RWPE2 (cell line): Measurements from ENCODE around the gene ABCA2.

Experiments used
- ATAC-seq: fragments of 200-7000 bp; cut with Tn5 transposase; 3 replicates; pipeline ENCODE4 v1.9.1; 2021; ENCODE audit warnings: low read depth
- DNase-seq: peaks from one replicate; pipeline ENCODE4 v3.0.0-alpha.2; 2020; ENCODE audit warnings: low spot score
- H3K27ac ChIP-seq: fragments of 450-650 bp; 2 replicates; pipeline ENCODE4 v1.5.1; 2017; ENCODE audit warnings: mild to moderate bottlenecking; ENCODE audit not compliant: poor library complexity, severe bottlenecking
- H3K27me3 ChIP-seq: fragments of 250-450 bp; sonication (Bioruptor Pico); 2 replicates; pipeline ENCODE4 v1.5.1; 2021; ENCODE audit warnings: mild to moderate bottlenecking, moderate library complexity; ENCODE audit not compliant: insufficient read depth, poor library complexity, severe bottlenecking
- H3K36me3 ChIP-seq: fragments of 250-450 bp; sonication (Bioruptor Pico); 2 replicates; pipeline ENCODE4 v1.5.1; 2020; ENCODE audit warnings: low read depth, mild to moderate bottlenecking, moderate library complexity
- H3K4me1 ChIP-seq: fragments of 250-450 bp; sonication (Bioruptor Pico); 2 replicates; pipeline ENCODE4 v1.5.1; 2021; ENCODE audit warnings: mild to moderate bottlenecking, moderate library complexity; ENCODE audit not compliant: insufficient read depth, poor library complexity, severe bottlenecking
- H3K4me3 ChIP-seq: fragments of 250-450 bp; sonication (Bioruptor Pico); 2 replicates; pipeline ENCODE4 v1.5.1; 2021; ENCODE audit warnings: mild to moderate bottlenecking, moderate library complexity; ENCODE audit not compliant: severe bottlenecking
- H3K9me3 ChIP-seq: fragments of 250-450 bp; sonication (Bioruptor Pico); 2 replicates; pipeline ENCODE4 v1.5.1; 2021; ENCODE audit warnings: mild to moderate bottlenecking, moderate library complexity; ENCODE audit not compliant: severe bottlenecking
- TF ChIP-seq, protein P1 (sequence below): fragments of 450-650 bp; IDR thresholded peaks from one replicate; pipeline ENCODE4 v1.5.1; 2017; ENCODE audit warnings: mild to moderate bottlenecking, moderate library complexity; ENCODE audit not compliant: poor library complexity, severe bottlenecking

The ABCA2 gene

DNA sequence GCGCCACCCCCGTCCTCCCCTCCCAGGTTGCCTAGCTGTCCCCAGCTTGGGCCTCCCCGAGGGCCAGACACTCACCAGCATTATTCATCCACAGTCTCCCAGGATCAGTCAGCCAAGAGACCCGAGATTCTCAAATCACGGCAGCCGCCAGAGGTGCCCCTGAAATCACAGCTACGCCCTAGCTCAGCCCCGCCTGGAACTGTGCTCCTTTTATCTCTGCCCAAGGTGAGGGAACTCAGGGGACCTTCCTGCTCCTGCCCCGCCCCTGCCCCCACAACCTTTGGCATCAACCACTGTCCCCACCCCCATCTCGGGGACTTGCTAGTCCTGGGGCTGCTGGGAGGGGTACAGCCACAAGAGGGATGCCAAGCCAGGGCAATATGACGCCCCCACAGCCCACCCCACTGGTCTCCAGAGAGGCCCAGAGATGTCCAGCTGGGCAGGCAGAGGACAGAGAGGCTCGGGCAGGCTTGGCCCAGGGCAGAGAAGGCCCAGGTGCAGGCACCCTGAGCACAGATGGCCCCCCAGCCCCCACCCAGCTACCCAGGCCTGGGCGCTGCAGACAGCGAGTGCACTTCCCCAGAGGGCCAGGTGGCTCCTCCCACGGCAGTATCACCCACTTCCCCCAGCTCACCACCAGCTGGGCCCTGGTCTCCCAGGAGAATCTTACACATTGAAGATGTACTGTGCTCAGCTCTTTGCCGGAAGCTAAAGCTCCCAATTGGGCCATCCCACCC is 4.0 kb upstream of the ABCA2 start, which contains the start of gene FUT7:
TSS of gene FUT7 (minus strand) at position 185 of the 737 bp plus-strand sequence. CDS start at position 88, 97 bp downstream.
- Histone ChIP-seq H3K4me1 (peaks cover 4% of the 10 kb centered on the region), H3K4me3 (no peak within 1 kb of the TSS), H3K36me3 (no peaks in the 10 kb centered on the region), H3K27me3 (no peaks in the 10 kb centered on the region), H3K9me3 (no peaks in the 10 kb centered on the region), H3K27ac (no peak within 1 kb of the TSS)
- ATAC-seq, result no peak
- DNase-seq, result no peak
- TF ChIP-seq, protein P1, sequence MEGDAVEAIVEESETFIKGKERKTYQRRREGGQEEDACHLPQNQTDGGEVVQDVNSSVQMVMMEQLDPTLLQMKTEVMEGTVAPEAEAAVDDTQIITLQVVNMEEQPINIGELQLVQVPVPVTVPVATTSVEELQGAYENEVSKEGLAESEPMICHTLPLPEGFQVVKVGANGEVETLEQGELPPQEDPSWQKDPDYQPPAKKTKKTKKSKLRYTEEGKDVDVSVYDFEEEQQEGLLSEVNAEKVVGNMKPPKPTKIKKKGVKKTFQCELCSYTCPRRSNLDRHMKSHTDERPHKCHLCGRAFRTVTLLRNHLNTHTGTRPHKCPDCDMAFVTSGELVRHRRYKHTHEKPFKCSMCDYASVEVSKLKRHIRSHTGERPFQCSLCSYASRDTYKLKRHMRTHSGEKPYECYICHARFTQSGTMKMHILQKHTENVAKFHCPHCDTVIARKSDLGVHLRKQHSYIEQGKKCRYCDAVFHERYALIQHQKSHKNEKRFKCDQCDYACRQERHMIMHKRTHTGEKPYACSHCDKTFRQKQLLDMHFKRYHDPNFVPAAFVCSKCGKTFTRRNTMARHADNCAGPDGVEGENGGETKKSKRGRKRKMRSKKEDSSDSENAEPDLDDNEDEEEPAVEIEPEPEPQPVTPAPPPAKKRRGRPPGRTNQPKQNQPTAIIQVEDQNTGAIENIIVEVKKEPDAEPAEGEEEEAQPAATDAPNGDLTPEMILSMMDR, result no peak

DNA sequence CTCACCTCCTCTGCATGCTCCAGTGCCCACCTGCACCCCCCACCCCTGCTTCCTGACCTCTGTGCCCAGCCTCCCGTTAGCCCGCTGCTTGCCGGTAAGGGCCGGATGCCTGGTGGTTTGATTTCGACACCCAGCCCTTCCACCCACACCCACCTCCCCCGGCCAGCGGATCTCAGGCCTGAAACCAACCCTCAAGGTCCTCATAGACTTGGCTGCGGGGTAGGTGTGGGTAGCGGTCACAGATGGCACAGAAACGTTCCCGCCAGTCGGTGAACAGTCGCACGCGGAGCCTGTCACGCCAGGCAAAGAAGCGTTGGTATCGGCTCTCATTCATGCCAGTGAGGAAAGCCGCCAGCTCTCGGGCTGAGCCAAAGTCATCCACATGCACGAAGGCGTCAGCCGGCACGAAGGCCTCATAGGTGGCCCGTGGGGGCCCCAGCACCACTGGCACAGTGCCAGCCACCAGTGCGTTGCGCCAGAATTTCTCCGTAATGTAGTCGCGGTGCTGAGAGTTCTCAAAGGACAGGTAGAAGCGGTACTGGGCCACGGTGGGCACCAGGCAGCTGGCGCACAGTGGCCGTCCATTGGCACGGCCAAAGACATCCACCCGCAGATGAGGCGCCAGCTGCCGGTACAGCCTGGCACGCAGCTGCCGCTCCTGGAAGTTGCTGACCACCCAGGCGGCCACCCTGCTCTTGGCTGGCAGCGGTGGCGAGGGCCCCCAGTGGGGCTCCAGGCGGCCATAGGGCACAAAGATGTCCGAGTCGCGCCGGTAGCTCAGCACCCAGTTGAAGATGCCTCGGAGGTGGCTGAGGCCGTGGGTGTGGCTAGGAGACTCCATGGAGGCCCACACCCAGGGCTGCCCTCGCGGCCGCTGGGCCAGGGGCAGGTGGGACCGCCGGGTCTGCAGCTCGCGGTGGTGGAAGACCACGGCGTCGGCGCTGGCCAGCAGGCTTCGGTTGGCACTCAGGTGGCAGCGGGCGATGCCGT is 2.8 kb upstream of the ABCA2 start:
- Histone ChIP-seq H3K4me1 (peaks cover 4% of the 10 kb centered on the region), H3K9me3 (no peaks in the 10 kb centered on the region), H3K4me3 (no peak overlapping the region), H3K27me3 (no peaks in the 10 kb centered on the region), H3K36me3 (no peaks in the 10 kb centered on the region), H3K27ac (no peak overlapping the region)
- TF ChIP-seq, protein P1, result no peak
- DNase-seq (no peak), ATAC-seq (no peak)

DNA sequence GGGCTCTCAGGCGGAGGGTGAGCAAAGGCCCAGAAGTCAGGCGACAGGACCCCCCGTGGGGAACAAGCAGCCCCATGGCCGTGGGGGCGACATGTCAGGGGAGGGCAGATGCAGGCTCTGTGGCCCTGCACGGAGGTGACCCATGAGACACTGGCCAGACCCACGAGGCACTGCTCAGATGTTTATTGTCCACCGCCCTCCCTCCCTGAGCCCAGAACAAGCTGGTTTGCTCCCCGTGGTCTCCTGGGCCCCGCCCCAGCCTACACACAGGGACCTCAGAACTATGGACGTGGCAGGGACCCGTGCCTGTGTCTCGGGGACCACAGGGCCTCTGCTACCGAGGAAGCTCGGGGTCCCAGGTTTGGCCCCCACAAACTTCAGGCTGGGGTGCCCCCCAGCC is 2.0 kb upstream of the ABCA2 start:
- H3K4me1 ChIP-seq, result peaks cover 4% of the 10 kb centered on the region
- no peaks in the 10 kb centered on the region for H3K36me3 ChIP-seq
- DNase-seq, result no peak
- TF ChIP-seq, protein P1, result no peak
- no peaks in the 10 kb centered on the region for H3K27me3 ChIP-seq
- no peak overlapping the region for H3K4me3 ChIP-seq
- H3K27ac ChIP-seq, result no peak overlapping the region
- ATAC-seq, result no peak
- H3K9me3 ChIP-seq, result no peaks in the 10 kb centered on the region

DNA sequence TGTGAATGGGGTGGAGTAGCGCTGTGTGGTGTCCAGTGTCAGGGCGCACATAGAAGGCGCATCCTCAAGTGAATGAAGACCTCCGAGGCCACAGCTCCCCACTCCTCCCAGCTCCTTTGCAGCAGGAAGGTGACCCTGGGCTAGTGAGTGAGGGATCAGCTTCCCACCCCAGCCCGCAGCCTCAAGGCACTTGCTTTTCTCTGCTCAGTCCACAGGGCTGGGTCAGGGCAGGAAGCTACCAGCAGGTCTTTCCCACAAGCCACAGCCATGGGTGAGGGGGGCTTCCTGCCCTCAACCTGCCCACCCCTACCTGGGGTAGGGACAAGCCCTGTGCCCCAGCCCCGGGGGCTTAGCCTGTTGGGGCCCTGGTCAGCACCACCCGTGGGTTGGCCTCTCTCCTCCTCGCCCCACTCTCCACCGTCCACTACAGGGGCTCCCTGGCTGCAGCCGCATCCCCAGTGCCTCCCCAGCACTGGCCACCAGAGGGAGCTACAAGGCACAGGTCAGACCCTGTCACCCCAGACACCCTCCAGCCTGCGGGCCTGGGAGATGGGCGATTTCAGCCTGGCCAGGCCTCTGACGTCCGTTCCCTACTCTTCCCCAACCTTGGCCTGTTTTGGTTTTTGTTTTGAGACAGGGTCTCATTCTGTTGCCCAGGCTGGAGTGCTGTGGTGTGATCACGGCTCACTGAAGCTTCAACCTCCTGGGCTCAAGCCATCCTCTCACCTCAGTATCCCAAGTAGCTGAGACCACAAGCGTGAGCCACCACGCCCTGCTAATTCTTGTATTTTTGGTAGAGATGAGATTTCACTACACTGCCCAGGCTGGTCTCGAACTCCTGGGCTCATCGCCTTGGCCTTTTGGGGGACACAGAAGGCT is 1.3 kb upstream of the ABCA2 start:
- TF ChIP-seq, protein P1, result peak; percentile 88
- ATAC-seq, result peak; percentile 68
- Histone ChIP-seq H3K36me3 (no peaks in the 10 kb centered on the region), H3K4me1 (no peaks in the 10 kb centered on the region), H3K27ac (no peak overlapping the region), H3K9me3 (no peaks in the 10 kb centered on the region), H3K4me3 (peak overlapping the region; percentile 40), H3K27me3 (no peaks in the 10 kb centered on the region)
- no peak for DNase-seq
